Measurements from ENCODE around the gene TMEM82. TPM values are rescaled to one million over a fixed set of nuclear protein-coding genes. Genes with fewer than 3 reads are reported as not detected.

TMEM82 gene
- total and polyA plus RNA-seq, 8 donors, result 0.10 to 4.9 (median 1.5) TPM; not detected in 4

GRCh38 chr1:15749399-15750291 lies 7.3 kb downstream of the TMEM82 start:
- WGBS, 5 donors, result 62 to 72% (median 68%) methylated on average over 15 to 19 of the region's 19 CpGs
- Histone ChIP-seq H3K9me3 (no peaks in the 10 kb centered on the region), H3K4me3 (no peak overlapping the region), H3K4me1 (peaks cover 0 to 11% (median 0%) of the 10 kb centered on the region in 4 donors), H3K27me3 (no peaks in the 10 kb centered on the region), H3K36me3 (no peaks in the 10 kb centered on the region), H3K27ac (peak overlapping the region in 2 of 5 donors; percentile 4 to 20)
- no peak for DNase-seq
- intact Hi-C loops (cut with DNase I; ENCODE audit: low total_unique reads), result no loop called here
- TF ChIP-seq POLR2A (IDR thresholded peaks at IDR 0.05) (no peak), POLR2AphosphoS5 (IDR thresholded peaks at IDR 0.05) (no peak), EP300 (IDR thresholded peaks at IDR 0.05) (no peak)
- TF ChIP-seq, protein P1, sequence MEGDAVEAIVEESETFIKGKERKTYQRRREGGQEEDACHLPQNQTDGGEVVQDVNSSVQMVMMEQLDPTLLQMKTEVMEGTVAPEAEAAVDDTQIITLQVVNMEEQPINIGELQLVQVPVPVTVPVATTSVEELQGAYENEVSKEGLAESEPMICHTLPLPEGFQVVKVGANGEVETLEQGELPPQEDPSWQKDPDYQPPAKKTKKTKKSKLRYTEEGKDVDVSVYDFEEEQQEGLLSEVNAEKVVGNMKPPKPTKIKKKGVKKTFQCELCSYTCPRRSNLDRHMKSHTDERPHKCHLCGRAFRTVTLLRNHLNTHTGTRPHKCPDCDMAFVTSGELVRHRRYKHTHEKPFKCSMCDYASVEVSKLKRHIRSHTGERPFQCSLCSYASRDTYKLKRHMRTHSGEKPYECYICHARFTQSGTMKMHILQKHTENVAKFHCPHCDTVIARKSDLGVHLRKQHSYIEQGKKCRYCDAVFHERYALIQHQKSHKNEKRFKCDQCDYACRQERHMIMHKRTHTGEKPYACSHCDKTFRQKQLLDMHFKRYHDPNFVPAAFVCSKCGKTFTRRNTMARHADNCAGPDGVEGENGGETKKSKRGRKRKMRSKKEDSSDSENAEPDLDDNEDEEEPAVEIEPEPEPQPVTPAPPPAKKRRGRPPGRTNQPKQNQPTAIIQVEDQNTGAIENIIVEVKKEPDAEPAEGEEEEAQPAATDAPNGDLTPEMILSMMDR (IDR thresholded peaks at IDR 0.05), result no peak

- Histone ChIP-seq H3K4me3 (no peak overlapping the region), H3K27ac (no peak overlapping the region), H3K36me3 (no peaks in the 10 kb centered on the region), H3K9me3 (no peaks in the 10 kb centered on the region), H3K4me1 (peaks cover 0 to 17% (median 2%) of the 10 kb centered on the region in 4 donors), H3K27me3 (no peaks in the 10 kb centered on the region)
- no peak for DNase-seq
- intact Hi-C loops (cut with DNase I; ENCODE audit: low total_unique reads), result no loop called here
- TF ChIP-seq EP300 (IDR thresholded peaks at IDR 0.05) (no peak), POLR2A (IDR thresholded peaks at IDR 0.05) (no peak), POLR2AphosphoS5 (IDR thresholded peaks at IDR 0.05) (no peak)
- TF ChIP-seq, protein P1 (IDR thresholded peaks at IDR 0.05), result no peak
- WGBS, 5 donors, result 79 to 92% (median 89%) methylated on average over 10 to 12 of the region's 12 CpGs
These were observed 8.6 kb downstream of the TMEM82 start for GRCh38 chr1:15750924-15751323.

DNA sequence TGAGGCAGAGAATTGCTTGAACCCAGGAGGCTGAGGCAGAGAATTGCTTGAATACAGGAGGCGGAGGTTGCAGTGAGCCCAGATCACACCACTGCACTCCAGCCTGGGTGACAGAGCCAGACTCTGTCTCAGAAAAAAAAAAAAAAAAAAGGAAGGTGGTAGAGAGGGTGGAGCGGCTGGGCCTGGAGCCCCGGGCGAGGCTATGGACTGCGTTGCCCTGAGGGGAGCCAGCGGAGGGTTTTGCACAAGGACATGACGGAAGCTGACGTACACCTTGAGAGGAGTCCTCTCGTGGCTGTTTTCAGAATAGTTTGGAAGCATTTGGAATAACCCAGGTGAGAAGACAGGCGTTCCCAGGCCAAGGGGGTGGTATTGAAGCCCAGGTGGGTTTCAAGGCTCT lies 9.4 kb downstream of the TMEM82 start:
- Histone ChIP-seq H3K27ac (no peak overlapping the region), H3K4me1 (peaks cover 6 to 25% (median 10%) of the 10 kb centered on the region in 4 donors), H3K27me3 (peaks cover 0 to 7% (median 0%) of the 10 kb centered on the region in 3 donors), H3K4me3 (no peak overlapping the region), H3K9me3 (no peaks in the 10 kb centered on the region), H3K36me3 (no peaks in the 10 kb centered on the region)
- intact Hi-C loops (cut with DNase I; ENCODE audit: low total_unique reads), result no loop called here
- DNase-seq, result no peak
- TF ChIP-seq, protein P1 (IDR thresholded peaks at IDR 0.05), result no peak
- TF ChIP-seq EP300 (IDR thresholded peaks at IDR 0.05) (no peak), POLR2AphosphoS5 (IDR thresholded peaks at IDR 0.05) (no peak), POLR2A (IDR thresholded peaks at IDR 0.05) (no peak)
- WGBS, 5 donors, result 80 to 91% (median 86%) methylated on average over 10 of the region's 10 CpGs

DNA sequence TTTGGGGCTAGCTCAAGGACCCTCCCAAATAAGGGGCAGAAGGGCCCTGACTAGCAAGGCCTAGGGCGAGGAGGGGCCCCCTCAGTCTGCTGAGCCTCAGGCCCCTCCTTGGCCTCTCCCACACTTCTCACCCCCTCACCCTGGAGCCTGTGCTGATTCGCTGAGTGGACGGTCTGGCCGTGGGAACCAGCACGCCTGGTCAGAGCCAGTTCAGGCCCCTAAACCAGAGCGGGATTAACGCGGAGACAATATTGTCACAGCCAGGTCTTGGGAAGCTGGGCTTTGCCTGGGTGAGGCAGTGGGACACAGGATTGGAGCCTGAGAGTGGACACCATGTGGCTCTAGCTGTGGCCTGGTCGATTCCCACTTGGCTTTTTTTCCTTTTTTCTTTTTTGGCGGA lies 11.5 kb downstream of the TMEM82 start:
- intact Hi-C loops (cut with DNase I; ENCODE audit: low total_unique reads), result no loop called here
- Histone ChIP-seq H3K36me3 (no peaks in the 10 kb centered on the region), H3K4me3 (no peak overlapping the region), H3K4me1 (peaks cover 22 to 46% (median 30%) of the 10 kb centered on the region in 4 donors), H3K27me3 (peaks cover 0 to 28% (median 11%) of the 10 kb centered on the region in 3 donors), H3K27ac (no peak overlapping the region), H3K9me3 (no peaks in the 10 kb centered on the region)
- 83 to 92% (median 84%) methylated on average over 7 to 10 of the region's 10 CpGs for WGBS, 5 donors
- TF ChIP-seq, protein P1 (IDR thresholded peaks at IDR 0.05), result no peak
- TF ChIP-seq POLR2AphosphoS5 (IDR thresholded peaks at IDR 0.05), result no peak
- TF ChIP-seq POLR2A (IDR thresholded peaks at IDR 0.05), result no peak
- no peak for TF ChIP-seq EP300 (IDR thresholded peaks at IDR 0.05)
- DNase-seq, result peak in 1 of 2 donors; percentile 50

Measured in stomach (tissue), 9 donors.